Transverse colon (tissue), 4 donors: ENCODE results near the gene MTHFD2L. TPM values are rescaled to one million over a fixed set of nuclear protein-coding genes. Genes with fewer than 3 reads are reported as not detected.

ENCODE experiments used
- DNase-seq: peaks from one replicate; pipeline ENCODE4 v3.0.0-alpha.2; 2019
- H3K27ac ChIP-seq, 4 donors: fragments of 200-600 bp; sonication (generic); 2 replicates each; pipeline ENCODE4 v1.5.1; 2016 to 2018; ENCODE audit warnings: inconsistent platforms in 4 of 4
- H3K27me3 ChIP-seq: fragments of 200-600 bp; sonication (generic); 2 replicates; pipeline ENCODE4 v1.5.1; 2017; ENCODE audit warnings: inconsistent platforms
- H3K36me3 ChIP-seq, 4 donors: fragments of 200-600 bp; sonication (generic); 2 replicates each; pipeline ENCODE4 v1.5.1; 2017 to 2019; ENCODE audit warnings: inconsistent platforms in 4 of 4
- H3K4me1 ChIP-seq, 4 donors: fragments of 200-600 bp; sonication (generic); 2 replicates each; pipeline ENCODE4 v1.5.1; 2017 to 2020; ENCODE audit warnings: inconsistent platforms in 4 of 4
- H3K4me3 ChIP-seq, 4 donors: fragments of 200-600 bp; sonication (generic); 1 replicate in 1 of 4; 2 replicates in 3 of 4; pipeline versions ENCODE4 v1.5.1 to v1.6.1; 2017 to 2019; ENCODE audit warnings: inconsistent platforms in 4 of 4
- H3K9me3 ChIP-seq, 2 donors: fragments of 200-600 bp; sonication (generic); 2 replicates each; pipeline ENCODE4 v1.5.1; 2017 to 2019; ENCODE audit warnings: inconsistent platforms in 2 of 2
- EP300 ChIP-seq: sonication (generic); formaldehyde crosslinking; IDR thresholded peaks from one replicate; pipeline ENCODE4 v1.6.1; 2017; ENCODE audit warnings: antibody characterized with exemption, low read depth
- POLR2A ChIP-seq: fragments of 450-650 bp; IDR thresholded peaks from one replicate; pipeline ENCODE4 v1.6.1; 2016; ENCODE audit warnings: antibody characterized with exemption, mild to moderate bottlenecking, moderate library complexity
- POLR2AphosphoS5 ChIP-seq, 3 donors: sonication (generic); formaldehyde crosslinking; IDR thresholded peaks; one replicate each; pipeline ENCODE4 v1.6.1; 2016; ENCODE audit warnings: antibody characterized with exemption in 3 of 3
- WGBS, 2 donors: methylation state at CpG; one replicate each; pipeline ENCODE4 v1.1.5; 2018; ENCODE audit warnings: low coverage in 1 of 2; 5-methylcytosine and 5-hydroxymethylcytosine counted together
- in situ Hi-C, 4 donors: fragments of 200-750 bp; cut with MboI; loops; one replicate each; pipeline versions ENCODE4 v1.15.0 to v1.15.1; 2017; ENCODE audit warnings: low sequenced_read_pairs in 3 of 4, low pct_ligation_motif_present in 1 of 4, low pct_unique_long_range_greater_than_20kb in 1 of 4
- intact Hi-C: fragments of 100-400 bp; cut with DNase I; formaldehyde crosslinking; loops from one replicate; pipeline ENCODE4 v1.15.1; 2023; ENCODE audit warnings: low total_unique reads
- total RNA-seq, 4 donors: library from RNA; depleted of rRNA; stranded (reverse); fragments of >200 nt; gene quantifications; one replicate each; pipeline ENCODE4 v1.1.0, GENCODE V29; 2016
- TF ChIP-seq, protein P1 (sequence below), 5 experiments: fragments of 200-600 bp in 3 of 5; fragments of 450-650 bp in 2 of 5; sonication (generic) in 3 of 5; IDR thresholded peaks; 1 replicate in 2 of 5; 2 replicates in 3 of 5; pipeline ENCODE4 v1.5.1; 2016 to 2017; ENCODE audit warnings: antibody characterized with exemption in 5 of 5, inconsistent platforms in 3 of 5, mild to moderate bottlenecking in 2 of 5, moderate library complexity in 1 of 5

The MTHFD2L gene
- total RNA-seq, 4 donors from 2014 or later, result 7.6 to 18.1 (median 12.7) TPM

- DNase-seq, result peak; percentile 44
- WGBS, 2 donors, result 33% methylated on average over 1 of the region's 1 CpG; no CpG with 5 or more reads in 1 of the 2 donors
- H3K36me3 ChIP-seq, result no peaks in the 10 kb centered on the region
- TF ChIP-seq, protein P1, sequence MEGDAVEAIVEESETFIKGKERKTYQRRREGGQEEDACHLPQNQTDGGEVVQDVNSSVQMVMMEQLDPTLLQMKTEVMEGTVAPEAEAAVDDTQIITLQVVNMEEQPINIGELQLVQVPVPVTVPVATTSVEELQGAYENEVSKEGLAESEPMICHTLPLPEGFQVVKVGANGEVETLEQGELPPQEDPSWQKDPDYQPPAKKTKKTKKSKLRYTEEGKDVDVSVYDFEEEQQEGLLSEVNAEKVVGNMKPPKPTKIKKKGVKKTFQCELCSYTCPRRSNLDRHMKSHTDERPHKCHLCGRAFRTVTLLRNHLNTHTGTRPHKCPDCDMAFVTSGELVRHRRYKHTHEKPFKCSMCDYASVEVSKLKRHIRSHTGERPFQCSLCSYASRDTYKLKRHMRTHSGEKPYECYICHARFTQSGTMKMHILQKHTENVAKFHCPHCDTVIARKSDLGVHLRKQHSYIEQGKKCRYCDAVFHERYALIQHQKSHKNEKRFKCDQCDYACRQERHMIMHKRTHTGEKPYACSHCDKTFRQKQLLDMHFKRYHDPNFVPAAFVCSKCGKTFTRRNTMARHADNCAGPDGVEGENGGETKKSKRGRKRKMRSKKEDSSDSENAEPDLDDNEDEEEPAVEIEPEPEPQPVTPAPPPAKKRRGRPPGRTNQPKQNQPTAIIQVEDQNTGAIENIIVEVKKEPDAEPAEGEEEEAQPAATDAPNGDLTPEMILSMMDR (IDR thresholded peaks at IDR 0.05), result no peak
- TF ChIP-seq EP300, result no peak
- TF ChIP-seq POLR2A, result no peak
- TF ChIP-seq POLR2AphosphoS5 (IDR thresholded peaks at IDR 0.05), result no peak
- peaks cover under 1 to 2% of the 10 kb centered on the region in 2 donors for H3K9me3 ChIP-seq
- in situ Hi-C loops (no loop called here), intact Hi-C loops (no loop called here)
- no peak overlapping the region for H3K27ac ChIP-seq
- no peaks in the 10 kb centered on the region for H3K4me1 ChIP-seq
- H3K4me3 ChIP-seq, result no peak overlapping the region
- H3K27me3 ChIP-seq, result no peaks in the 10 kb centered on the region
Measured at GRCh38 chr4:74258963-74259362, 101.0 kb downstream of the MTHFD2L start.

DNA sequence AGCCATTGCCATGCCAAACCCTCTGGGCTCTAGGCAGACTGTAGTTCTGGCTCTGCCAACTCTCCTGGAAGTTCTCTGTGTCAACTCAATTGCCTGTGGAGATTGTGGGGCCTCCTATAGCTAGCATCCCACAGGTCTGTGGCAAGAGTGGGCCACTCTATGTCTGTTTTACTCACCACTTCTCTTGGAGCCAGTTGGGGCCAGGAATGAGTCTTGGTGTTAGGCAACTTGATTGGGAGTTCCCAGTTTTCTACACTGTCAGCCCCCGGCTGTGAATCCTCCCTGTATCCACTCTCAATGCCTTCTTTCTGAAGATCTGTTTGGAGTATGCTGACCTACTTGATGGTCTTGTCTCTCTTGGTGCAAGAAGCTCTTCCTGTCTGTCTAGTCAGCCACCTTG is 102.1 kb downstream of the MTHFD2L start:
- Histone ChIP-seq H3K9me3 (no peaks in the 10 kb centered on the region), H3K4me1 (no peaks in the 10 kb centered on the region), H3K4me3 (no peak overlapping the region), H3K36me3 (no peaks in the 10 kb centered on the region), H3K27me3 (no peaks in the 10 kb centered on the region), H3K27ac (no peak overlapping the region)
- 83 to 94% methylated on average over 1 of the region's 1 CpG for WGBS, 2 donors
- DNase-seq, result no peak
- intact Hi-C loops (no loop called here), in situ Hi-C loops (no loop called here)
- no peak for TF ChIP-seq POLR2A
- TF ChIP-seq EP300, result no peak
- TF ChIP-seq, protein P1 (IDR thresholded peaks at IDR 0.05), result no peak
- no peak for TF ChIP-seq POLR2AphosphoS5 (IDR thresholded peaks at IDR 0.05)

GRCh38 chr4:74262522-74262921 is 104.6 kb downstream of the MTHFD2L start:
- H3K36me3 ChIP-seq, result no peaks in the 10 kb centered on the region
- intact Hi-C loops (no loop called here), in situ Hi-C loops (no loop called here)
- H3K9me3 ChIP-seq, result no peaks in the 10 kb centered on the region
- no peaks in the 10 kb centered on the region for H3K27me3 ChIP-seq
- H3K4me1 ChIP-seq, result no peaks in the 10 kb centered on the region
- TF ChIP-seq POLR2A (no peak), POLR2AphosphoS5 (IDR thresholded peaks at IDR 0.05) (no peak), EP300 (no peak)
- TF ChIP-seq, protein P1 (IDR thresholded peaks at IDR 0.05), result no peak
- H3K27ac ChIP-seq, result no peak overlapping the region
- H3K4me3 ChIP-seq, result no peak overlapping the region
- no peak for DNase-seq

DNA sequence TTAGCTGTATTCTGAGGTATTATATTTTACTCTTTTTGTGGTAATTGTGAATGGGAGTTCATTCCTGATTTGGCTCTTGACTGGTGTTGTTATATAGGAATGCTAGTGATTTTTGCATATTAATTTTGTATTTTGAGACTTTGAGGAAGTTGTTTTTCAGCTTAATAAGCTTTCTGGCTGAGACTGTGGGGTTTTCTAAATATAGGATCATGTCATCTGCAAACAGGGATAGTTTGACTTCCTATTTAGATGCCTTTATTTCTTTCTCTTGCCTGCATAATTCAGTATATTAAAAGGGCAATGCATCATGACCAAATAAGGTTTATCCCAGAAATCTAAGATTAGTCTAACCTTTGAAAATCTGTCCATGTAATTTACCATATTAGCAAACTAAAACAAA is 105.6 kb downstream of the MTHFD2L start:
- no peaks in the 10 kb centered on the region for H3K9me3 ChIP-seq
- no peaks in the 10 kb centered on the region for H3K27me3 ChIP-seq
- H3K4me1 ChIP-seq, result no peaks in the 10 kb centered on the region
- no peak overlapping the region for H3K4me3 ChIP-seq
- TF ChIP-seq, protein P1 (IDR thresholded peaks at IDR 0.05), result no peak
- in situ Hi-C loops (no loop called here), intact Hi-C loops (no loop called here)
- H3K27ac ChIP-seq, result no peak overlapping the region
- no peak for DNase-seq
- H3K36me3 ChIP-seq, result no peaks in the 10 kb centered on the region
